ENCODE data around the gene CDH15. TPM values are rescaled to one million over a fixed set of nuclear protein-coding genes. Genes with fewer than 3 reads are reported as not detected.

The CDH15 gene
- total and polyA plus RNA-seq, 8 donors, result 0.09 to 2.5 (median 1.4) TPM; not detected in 2

DNA sequence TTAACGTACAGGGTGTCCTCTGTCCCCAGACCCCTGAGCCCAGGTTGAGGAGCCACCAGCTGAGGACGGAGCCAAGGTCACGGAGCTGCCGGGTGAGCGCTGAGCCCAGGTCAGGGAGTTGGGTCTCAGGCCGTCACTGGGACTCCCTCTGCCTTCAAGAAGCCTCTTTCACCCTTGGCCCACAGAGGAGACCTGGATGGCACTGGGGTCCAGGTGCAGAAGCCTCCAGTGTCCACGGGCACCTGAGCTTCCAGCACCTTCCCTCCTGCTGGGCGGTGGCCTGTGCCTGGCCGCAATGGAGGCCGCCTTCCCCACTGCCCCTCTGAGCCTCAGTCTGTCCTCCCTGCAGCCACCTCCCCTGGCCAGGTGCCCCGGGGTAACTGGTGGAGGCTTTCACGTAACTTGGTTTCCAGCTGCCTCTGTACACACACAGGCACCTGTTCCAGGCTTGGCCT lies 31.6 kb upstream of the CDH15 start:
- peak in 2 of 6 donors; percentile 39 to 45 for DNase-seq
- no peak for FAIRE-seq
- H3K9me3 ChIP-seq, result no peaks in the 10 kb centered on the region
- H3K4me3 ChIP-seq, result no peak overlapping the region
- H3K4me1 ChIP-seq, result no peaks in the 10 kb centered on the region
- H3K27me3 ChIP-seq, result no peaks in the 10 kb centered on the region
- ATAC-seq, result no peak
- whole genome bisulfite sequencing, 2 donors, result 94 to 96% methylated on average over 12 of the region's 12 CpGs
- TF ChIP-seq, protein P1, sequence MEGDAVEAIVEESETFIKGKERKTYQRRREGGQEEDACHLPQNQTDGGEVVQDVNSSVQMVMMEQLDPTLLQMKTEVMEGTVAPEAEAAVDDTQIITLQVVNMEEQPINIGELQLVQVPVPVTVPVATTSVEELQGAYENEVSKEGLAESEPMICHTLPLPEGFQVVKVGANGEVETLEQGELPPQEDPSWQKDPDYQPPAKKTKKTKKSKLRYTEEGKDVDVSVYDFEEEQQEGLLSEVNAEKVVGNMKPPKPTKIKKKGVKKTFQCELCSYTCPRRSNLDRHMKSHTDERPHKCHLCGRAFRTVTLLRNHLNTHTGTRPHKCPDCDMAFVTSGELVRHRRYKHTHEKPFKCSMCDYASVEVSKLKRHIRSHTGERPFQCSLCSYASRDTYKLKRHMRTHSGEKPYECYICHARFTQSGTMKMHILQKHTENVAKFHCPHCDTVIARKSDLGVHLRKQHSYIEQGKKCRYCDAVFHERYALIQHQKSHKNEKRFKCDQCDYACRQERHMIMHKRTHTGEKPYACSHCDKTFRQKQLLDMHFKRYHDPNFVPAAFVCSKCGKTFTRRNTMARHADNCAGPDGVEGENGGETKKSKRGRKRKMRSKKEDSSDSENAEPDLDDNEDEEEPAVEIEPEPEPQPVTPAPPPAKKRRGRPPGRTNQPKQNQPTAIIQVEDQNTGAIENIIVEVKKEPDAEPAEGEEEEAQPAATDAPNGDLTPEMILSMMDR (IDR thresholded peaks at IDR 0.05), result no peak
- intact Hi-C loops (cut with DNase I), result no loop called here
- H3K27ac ChIP-seq, result no peak overlapping the region
- no peaks in the 10 kb centered on the region for H3K36me3 ChIP-seq

DNA sequence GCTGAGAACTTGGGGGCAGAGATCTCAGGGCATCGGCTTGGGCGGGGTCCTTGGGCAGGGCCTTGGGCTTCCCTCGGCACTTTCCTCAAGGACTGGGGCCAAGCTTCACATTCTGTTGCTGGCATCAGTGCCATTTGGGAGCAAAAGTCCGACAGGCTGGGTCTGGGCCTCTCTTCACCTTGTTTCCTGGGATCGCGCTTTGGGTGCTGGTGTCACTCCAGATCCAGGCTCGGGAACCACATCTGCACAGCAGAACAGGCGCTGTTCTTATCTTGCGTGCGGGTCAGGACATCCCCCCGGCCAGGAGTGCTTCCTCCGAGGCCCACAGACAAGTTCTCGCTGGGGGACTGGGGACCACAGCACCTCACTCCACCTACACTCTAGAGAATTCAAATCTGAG lies 31.1 kb upstream of the CDH15 start:
- no peak for DNase-seq
- WGBS, 2 donors, result 92% methylated on average over 13 of the region's 13 CpGs
- Histone ChIP-seq H3K4me1 (no peaks in the 10 kb centered on the region), H3K27ac (no peak overlapping the region), H3K4me3 (no peak overlapping the region), H3K9me3 (no peaks in the 10 kb centered on the region), H3K36me3 (no peaks in the 10 kb centered on the region), H3K27me3 (no peaks in the 10 kb centered on the region)
- intact Hi-C loops (cut with DNase I), result no loop called here
- no peak for ATAC-seq
- TF ChIP-seq, protein P1 (IDR thresholded peaks at IDR 0.05), result no peak
- FAIRE-seq, result no peak

DNA sequence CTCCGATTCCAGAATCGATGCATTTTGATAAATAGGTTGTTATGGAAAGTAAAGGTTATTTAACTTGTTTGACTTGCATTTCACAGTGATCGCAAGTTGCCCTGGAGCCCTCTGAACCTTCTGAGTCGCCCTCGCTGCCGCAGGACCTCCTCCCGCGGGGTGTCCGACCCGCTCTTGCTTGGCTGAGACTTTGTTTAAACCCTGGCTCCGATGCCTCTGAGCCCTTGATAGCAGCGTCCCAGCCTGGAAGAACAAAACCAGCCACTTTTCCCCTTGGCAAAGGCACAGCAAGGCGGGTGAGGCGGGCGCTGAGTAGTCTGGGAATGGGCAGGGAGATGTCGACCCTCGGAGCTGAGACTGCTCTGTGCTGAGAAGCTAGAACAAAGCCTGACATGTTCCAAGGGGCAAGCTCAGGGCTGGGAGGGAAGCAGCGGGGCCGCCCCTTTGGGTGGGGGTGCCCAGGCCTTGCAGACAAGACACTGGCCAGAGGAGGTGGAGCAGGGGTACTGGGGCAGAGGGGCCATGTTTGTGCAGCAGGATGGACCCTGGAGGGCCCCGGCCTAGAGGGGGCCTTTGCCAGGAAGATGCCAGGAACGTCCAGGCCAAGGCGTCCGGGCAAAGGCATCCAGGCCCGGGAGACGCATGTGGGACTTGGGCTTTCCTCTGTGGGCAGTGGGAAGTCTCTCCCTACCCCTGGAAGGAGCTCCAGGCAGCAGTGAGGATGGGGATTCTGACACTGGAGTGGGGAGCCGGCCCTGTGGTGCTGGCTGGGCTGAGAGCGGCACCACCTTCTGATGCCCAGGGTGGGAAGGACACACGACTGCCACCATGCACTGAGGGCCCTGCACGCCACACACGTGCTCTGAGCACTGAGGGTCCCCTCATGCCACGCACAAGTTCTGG lies 30.3 kb upstream of the CDH15 start:
- Histone ChIP-seq H3K27me3 (no peaks in the 10 kb centered on the region), H3K9me3 (no peaks in the 10 kb centered on the region), H3K27ac (no peak overlapping the region), H3K36me3 (no peaks in the 10 kb centered on the region), H3K4me1 (no peaks in the 10 kb centered on the region), H3K4me3 (no peak overlapping the region)
- TF ChIP-seq, protein P1 (IDR thresholded peaks at IDR 0.05), result no peak
- peak in 2 of 6 donors; percentile 34 to 43 for DNase-seq
- FAIRE-seq, result no peak
- 93% methylated on average over 31 of the region's 31 CpGs for WGBS, 2 donors
- no peak for ATAC-seq
- intact Hi-C loops (cut with DNase I), result no loop called here

DNA sequence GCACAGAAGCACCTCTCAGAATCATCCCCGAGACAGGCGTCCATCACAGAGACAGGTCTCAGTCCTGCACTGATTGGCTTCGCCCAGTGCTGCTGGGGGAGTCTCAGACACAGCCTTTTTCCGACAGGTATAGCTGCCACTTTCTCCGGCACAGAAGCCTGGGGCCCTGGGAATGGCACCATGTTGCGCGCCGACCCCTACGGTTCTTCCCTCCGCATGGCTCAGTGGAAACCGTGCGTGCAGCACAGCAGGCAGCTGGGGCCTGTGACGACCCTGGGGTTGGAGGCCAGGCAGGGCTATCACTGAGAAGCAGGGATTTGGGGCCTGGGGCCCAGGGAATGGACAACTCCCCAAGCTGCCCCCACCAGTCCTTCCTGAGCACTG lies 29.7 kb upstream of the CDH15 start:
- H3K36me3 ChIP-seq, result no peaks in the 10 kb centered on the region
- no peak for ATAC-seq
- H3K4me1 ChIP-seq, result no peaks in the 10 kb centered on the region
- H3K9me3 ChIP-seq, result no peaks in the 10 kb centered on the region
- FAIRE-seq, result no peak
- WGBS, 2 donors, result 96% methylated on average over 11 to 13 of the region's 13 CpGs
- H3K27me3 ChIP-seq, result no peaks in the 10 kb centered on the region
- DNase-seq, result peak in 2 of 6 donors; percentile 48 to 58
- H3K27ac ChIP-seq, result no peak overlapping the region
- TF ChIP-seq, protein P1 (IDR thresholded peaks at IDR 0.05), result no peak
- no peak overlapping the region for H3K4me3 ChIP-seq
- intact Hi-C loops (cut with DNase I), result no loop called here
